Right lobe of liver (tissue), 6 donors: ENCODE results near the gene OGA. TPM values are rescaled to one million over a fixed set of nuclear protein-coding genes. Genes with fewer than 3 reads are reported as not detected.

Source experiments
- ATAC-seq, 4 donors: fragments of 200-7000 bp; cut with Tn5 transposase; one replicate each; pipeline ENCODE4 v1.9.1; 2020; ENCODE audit warnings: mild to moderate bottlenecking in 4 of 4, moderate library complexity in 4 of 4
- DNase-seq, 3 donors: peaks; one replicate each; pipeline ENCODE4 v3.0.0-alpha.2; 2020
- H3K27ac ChIP-seq, 3 donors: fragments of 200-600 bp; one replicate each; pipeline ENCODE4 v1.8.0; 2022
- H3K27me3 ChIP-seq, 2 donors: fragments of 200-600 bp; one replicate each; pipeline ENCODE4 v1.8.0; 2022
- H3K36me3 ChIP-seq, 4 donors: fragments of 200-600 bp; sonication (generic) in 1 of 4; one replicate each; pipeline versions ENCODE4 v1.5.1 to v1.8.0; 2017 to 2022; ENCODE audit warnings: control low read depth in 1 of 4
- H3K4me1 ChIP-seq, 4 donors: fragments of 200-600 bp; sonication (generic) in 1 of 4; one replicate each; pipeline versions ENCODE4 v1.5.1 to v1.8.0; 2017 to 2022; ENCODE audit warnings: control low read depth in 1 of 4
- H3K4me3 ChIP-seq, 3 donors: fragments of 200-600 bp; one replicate each; pipeline ENCODE4 v1.8.0; 2022
- H3K9me3 ChIP-seq, 4 donors: fragments of 200-600 bp; sonication (generic) in 1 of 4; one replicate each; pipeline versions ENCODE4 v1.5.1 to v1.8.0; 2017 to 2022; ENCODE audit warnings: control low read depth in 1 of 4
- POLR2A ChIP-seq: fragments of 450-650 bp; IDR thresholded peaks from one replicate; pipeline ENCODE4 v1.6.1; 2017; ENCODE audit warnings: antibody characterized with exemption, mild to moderate bottlenecking
- WGBS: methylation state at CpG from one replicate; pipeline ENCODE4 v1.1.6; 2018; ENCODE audit warnings: low coverage, low lambda C conversion rate; ENCODE audit not compliant: insufficient coverage; ENCODE audit errors: missing lambda C conversion rate; 5-methylcytosine and 5-hydroxymethylcytosine counted together
- intact Hi-C, 2 donors: fragments of 100-400 bp; cut with DNase I; formaldehyde crosslinking; loops; one replicate each; pipeline versions ENCODE4 v1.11.2 to v1.14.1; 2022
- total RNA-seq, 6 experiments: library from RNA; depleted of rRNA in 2 of 6; stranded (reverse); fragments of >200 nt in 2 of 6; fragmentation: NEBNext Ultra II Directional in 3 of 6; extraction: Animal tissue kit (Norgen Biotek cat#: 25700) in 3 of 6; gene quantifications; one replicate each; pipeline versions ENCODE4 v1.1.0 to v1.2.4, GENCODE V29; 2016 to 2023
- TF ChIP-seq, protein P1 (sequence below), 4 donors: fragments of 200-600 bp in 3 of 4; fragments of 450-650 bp in 1 of 4; IDR thresholded peaks; one replicate each; pipeline versions ENCODE4 v1.5.1 to v1.8.0; 2016 to 2022; ENCODE audit warnings: antibody characterized with exemption in 4 of 4, mild to moderate bottlenecking in 2 of 4
- donor health status: DM: no; HTN: yes; CAD: no.
- donor health status: DM: no; HTN: no; CAD: no.
- donor health status: DM: no; HTN: no; CAD: no.
- donor health status: DM: no; HTN: yes; CAD: no.
- donor health status: DM: no; HTN: yes; CAD: no.

The OGA gene
- total RNA-seq, 6 experiments from 2014 or later, result 34.7 to 52.2 (median 36.7) TPM

DNA sequence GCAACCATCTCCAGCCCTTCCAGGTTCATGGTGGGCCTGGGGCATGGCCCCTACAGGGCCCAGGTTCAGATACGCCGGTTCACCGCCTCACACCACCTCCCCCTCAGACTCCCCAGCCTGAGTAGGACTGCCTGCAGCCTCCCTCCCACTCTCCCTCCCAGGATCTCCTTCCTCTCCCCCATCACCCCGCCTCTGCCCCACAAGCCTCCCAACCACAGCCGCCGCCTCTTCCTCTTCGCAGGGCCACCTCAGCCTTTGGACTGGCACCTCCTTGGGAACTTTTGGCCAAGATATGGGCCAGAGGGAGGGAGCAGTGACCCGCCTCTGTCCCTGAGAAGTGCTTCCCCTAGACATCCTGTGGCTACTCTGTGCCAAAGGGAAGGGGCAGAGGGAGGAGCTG is 16.1 kb upstream of the OGA start:
- intact Hi-C loops, result no loop called here
- Histone ChIP-seq H3K36me3 (no peaks in the 10 kb centered on the region), H3K27ac (no peak overlapping the region), H3K27me3 (no peaks in the 10 kb centered on the region), H3K9me3 (no peaks in the 10 kb centered on the region), H3K4me1 (peaks cover 0 to 7% (median 0%) of the 10 kb centered on the region in 4 donors), H3K4me3 (no peak overlapping the region)
- DNase-seq, result peak in 2 of 3 donors; percentile 33 to 65
- 45% methylated on average over 2 of the region's 8 CpGs for WGBS
- TF ChIP-seq POLR2A, result no peak
- TF ChIP-seq, protein P1, sequence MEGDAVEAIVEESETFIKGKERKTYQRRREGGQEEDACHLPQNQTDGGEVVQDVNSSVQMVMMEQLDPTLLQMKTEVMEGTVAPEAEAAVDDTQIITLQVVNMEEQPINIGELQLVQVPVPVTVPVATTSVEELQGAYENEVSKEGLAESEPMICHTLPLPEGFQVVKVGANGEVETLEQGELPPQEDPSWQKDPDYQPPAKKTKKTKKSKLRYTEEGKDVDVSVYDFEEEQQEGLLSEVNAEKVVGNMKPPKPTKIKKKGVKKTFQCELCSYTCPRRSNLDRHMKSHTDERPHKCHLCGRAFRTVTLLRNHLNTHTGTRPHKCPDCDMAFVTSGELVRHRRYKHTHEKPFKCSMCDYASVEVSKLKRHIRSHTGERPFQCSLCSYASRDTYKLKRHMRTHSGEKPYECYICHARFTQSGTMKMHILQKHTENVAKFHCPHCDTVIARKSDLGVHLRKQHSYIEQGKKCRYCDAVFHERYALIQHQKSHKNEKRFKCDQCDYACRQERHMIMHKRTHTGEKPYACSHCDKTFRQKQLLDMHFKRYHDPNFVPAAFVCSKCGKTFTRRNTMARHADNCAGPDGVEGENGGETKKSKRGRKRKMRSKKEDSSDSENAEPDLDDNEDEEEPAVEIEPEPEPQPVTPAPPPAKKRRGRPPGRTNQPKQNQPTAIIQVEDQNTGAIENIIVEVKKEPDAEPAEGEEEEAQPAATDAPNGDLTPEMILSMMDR (IDR thresholded peaks at IDR 0.05), result no peak
- ATAC-seq, result no peak

DNA sequence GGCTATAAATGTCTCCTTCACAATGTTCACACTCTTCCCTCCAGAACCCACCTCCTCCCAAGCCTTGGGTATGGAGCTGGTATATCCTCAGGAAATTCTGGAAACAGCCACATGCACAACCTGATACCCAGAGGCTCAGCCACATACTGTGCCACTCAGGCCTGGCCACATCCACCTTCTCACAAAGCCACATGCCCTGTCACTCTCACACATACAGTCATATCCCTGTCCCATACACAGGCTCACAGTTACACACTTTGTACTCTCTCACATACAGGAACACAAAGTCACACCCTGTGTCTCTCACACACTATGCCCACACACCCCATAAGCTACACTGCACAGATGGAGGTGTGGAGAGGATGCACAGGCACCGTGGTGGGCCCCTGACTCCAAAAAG is 15.2 kb upstream of the OGA start:
- Histone ChIP-seq H3K27me3 (no peaks in the 10 kb centered on the region), H3K4me1 (peaks cover 0 to 7% (median 0%) of the 10 kb centered on the region in 4 donors), H3K27ac (no peak overlapping the region), H3K36me3 (no peaks in the 10 kb centered on the region), H3K4me3 (no peak overlapping the region), H3K9me3 (no peaks in the 10 kb centered on the region)
- DNase-seq (peak in 1 of 3 donors; percentile 2), ATAC-seq (no peak)
- WGBS, result 100% methylated on average over 1 of the region's 1 CpG
- intact Hi-C loops, result no loop called here
- TF ChIP-seq POLR2A, result no peak
- TF ChIP-seq, protein P1 (IDR thresholded peaks at IDR 0.05), result no peak

DNA sequence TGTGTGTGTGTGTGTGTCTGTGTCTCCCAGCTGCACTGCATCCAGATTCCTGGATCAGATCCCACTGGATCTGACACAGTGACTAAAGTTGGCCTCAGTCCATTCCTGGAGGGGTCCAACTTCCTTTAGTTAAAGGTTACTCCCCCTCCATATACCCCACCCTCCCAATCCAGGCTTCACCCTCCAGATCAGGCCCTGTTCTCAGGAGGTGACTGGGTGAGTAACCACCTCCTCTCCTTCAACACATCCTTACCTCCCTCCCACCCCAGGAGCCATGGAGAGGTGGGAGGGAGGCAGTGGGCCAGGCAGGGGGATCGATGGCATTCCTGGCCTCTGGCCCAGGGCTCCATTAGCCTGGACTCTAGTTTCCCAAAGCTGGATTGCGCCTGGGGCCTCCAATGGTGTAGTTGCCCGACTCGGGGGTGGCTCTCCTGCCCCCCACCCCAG is 14.1 kb upstream of the OGA start:
- no peak for TF ChIP-seq POLR2A
- TF ChIP-seq, protein P1 (IDR thresholded peaks at IDR 0.05), result no peak
- intact Hi-C loops, result no loop called here
- Histone ChIP-seq H3K36me3 (peaks cover 0 to under 1% (median 0%) of the 10 kb centered on the region in 4 donors), H3K27me3 (no peaks in the 10 kb centered on the region), H3K27ac (no peak overlapping the region), H3K4me3 (no peak overlapping the region), H3K9me3 (no peaks in the 10 kb centered on the region), H3K4me1 (peaks cover 0 to 7% (median 0%) of the 10 kb centered on the region in 4 donors)
- ATAC-seq, result no peak
- WGBS, result 0% methylated on average over 1 of the region's 4 CpGs
- DNase-seq, result peak in 1 of 3 donors; percentile 20

DNA sequence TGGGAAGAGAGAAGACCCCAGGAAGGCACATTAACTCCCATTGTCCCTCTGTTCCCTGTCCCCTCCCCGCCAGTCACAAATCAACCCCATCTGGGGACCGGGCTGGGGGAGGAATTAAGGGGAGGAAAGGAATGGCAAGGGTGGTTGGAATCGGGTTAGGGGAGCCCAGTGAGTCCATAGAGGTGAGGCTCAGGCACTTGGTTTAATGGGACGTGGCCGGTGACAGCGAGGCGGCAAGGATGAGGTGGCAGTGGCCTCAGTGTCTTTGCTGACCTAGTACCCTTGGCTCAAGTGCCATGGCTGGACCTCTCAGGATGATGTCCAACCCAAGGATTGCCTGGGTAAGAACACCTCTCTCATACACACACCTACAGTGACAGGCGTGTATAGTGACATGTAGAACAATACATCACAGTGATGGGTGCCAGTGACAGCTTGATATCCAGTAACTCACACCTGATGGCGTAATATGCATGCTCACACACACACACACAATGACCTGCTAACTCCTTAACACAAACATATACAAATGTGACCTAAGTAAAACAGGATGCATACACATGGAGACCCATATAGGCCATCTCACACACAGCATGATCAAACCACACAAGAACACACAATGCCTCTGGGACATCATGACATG is 13.0 kb upstream of the OGA start:
- peaks cover 0 to 2% (median 0%) of the 10 kb centered on the region in 4 donors for H3K36me3 ChIP-seq
- 61% methylated on average over 3 of the region's 9 CpGs for WGBS
- TF ChIP-seq, protein P1 (IDR thresholded peaks at IDR 0.05), result no peak
- no peak for TF ChIP-seq POLR2A
- H3K4me3 ChIP-seq, result peak overlapping the region; percentile 44 to 59 (median 46)
- H3K27ac ChIP-seq, result peak overlapping the region in 2 of 3 donors; percentile 39 to 43
- peaks cover 0 to 7% (median 0%) of the 10 kb centered on the region in 4 donors for H3K4me1 ChIP-seq
- no peaks in the 10 kb centered on the region for H3K27me3 ChIP-seq
- no peaks in the 10 kb centered on the region for H3K9me3 ChIP-seq
- DNase-seq, result peak in 2 of 3 donors; percentile 21 to 45
- intact Hi-C loops, result no loop called here
- ATAC-seq, result no peak
